Posterior vena cava (tissue), 2 donors: ENCODE data around the gene CD300A. TPM values are rescaled to one million over a fixed set of nuclear protein-coding genes. Genes with fewer than 3 reads are reported as not detected.

Source experiments
- DNase-seq: peaks from one replicate; pipeline ENCODE4 v3.0.0-alpha.2; 2020; ENCODE audit warnings: low spot score
- intact Hi-C, 2 donors: fragments of 100-400 bp; cut with DNase I; formaldehyde crosslinking; loops; one replicate each; pipeline versions ENCODE4 v1.14.1 to v1.14.2; 2022 to 2023
- total RNA-seq, 2 donors: library from RNA; stranded (reverse); fragmentation: NEBNext Ultra II Directional; extraction: Animal tissue kit (Norgen Biotek cat#: 25700); gene quantifications; one replicate each; pipeline ENCODE4 v1.2.1, GENCODE V29; 2021
- donor health status: DM: yes; HTN: yes; CAD: no.
- donor health status: DM: yes; HTN: yes; CAD: no.

CD300A gene
- total RNA-seq, 2 donors from 2014 or later: 5.9 to 8.5 TPM

DNA sequence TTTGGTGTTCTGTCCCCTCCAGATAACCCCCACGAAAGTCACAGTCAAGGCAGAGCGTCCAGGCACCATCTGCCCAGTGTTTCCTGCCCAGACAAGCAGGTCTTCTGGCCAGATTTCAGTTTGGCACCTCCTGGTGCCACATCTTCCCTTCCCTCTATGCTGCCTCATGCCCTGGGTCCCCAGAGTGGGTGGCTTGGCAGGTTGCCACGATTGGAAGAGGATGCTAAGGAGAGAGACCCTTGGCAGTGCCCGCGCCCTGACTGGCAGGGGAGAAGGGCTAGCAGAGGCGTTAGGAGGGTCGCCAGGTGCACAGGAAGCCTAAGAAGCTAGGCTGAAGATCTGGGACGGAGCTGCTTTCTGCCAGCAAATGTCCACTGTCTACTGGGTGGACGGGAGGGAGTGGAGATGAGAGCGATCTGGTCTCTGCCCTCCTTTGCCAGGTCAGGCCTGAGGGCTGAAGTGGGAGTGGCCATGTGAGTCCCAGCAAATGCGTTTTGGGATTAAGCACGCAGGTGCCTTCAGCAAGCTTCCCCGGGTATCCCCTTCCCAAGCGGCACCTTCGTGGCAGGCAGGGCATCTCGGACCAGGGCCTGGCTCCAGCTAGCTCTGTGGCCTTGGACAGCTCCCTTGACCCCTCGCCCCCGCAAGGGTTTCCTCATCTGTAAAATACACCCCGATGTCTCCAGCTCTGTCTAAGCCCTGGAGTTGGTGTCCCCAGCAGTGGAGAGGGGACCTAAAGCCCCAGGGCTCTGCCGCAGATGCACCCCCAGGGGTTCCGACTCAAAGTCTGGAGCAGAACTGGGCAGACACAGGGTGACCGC, 13.4 kb upstream of the CD300A start:
- intact Hi-C loops: loop anchor here in 1 of 2 donors (10.0 kb wide), 1 partner anchor 238 kb away; the partner anchor contains the start of gene TTYH2
- DNase-seq: no peak

DNA sequence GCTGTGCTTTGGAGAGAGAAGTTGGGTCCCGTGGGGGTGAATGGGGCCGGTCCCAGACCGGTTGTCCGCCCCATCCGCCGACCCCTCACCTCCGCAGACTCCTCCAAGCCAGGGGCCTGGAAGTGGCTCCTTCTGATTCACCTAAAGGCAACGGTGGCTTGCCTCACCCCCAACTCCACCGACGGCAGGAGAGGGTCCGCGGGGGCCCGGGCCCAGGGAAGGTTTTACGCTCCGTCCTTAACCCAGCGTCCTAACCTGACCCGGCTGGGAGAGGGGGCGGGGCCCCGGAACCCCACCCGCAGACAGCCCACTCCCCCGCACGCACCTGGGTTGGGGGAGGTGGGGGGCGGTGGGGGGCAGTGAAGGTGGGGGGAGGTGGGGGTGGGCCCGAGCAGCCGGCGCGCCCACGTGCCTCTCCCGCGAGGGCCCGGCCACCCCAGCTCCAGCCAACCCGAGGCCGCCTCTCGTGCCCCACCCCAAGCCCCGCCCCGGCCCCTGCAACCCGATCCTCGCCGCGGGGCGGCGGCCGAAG, 12.7 kb upstream of the CD300A start:
- DNase-seq: no peak
- intact Hi-C loops: loop anchor here in 1 of 2 donors (10.0 kb wide), 1 partner anchor 239 kb away; the partner anchor contains the start of gene TTYH2

DNA sequence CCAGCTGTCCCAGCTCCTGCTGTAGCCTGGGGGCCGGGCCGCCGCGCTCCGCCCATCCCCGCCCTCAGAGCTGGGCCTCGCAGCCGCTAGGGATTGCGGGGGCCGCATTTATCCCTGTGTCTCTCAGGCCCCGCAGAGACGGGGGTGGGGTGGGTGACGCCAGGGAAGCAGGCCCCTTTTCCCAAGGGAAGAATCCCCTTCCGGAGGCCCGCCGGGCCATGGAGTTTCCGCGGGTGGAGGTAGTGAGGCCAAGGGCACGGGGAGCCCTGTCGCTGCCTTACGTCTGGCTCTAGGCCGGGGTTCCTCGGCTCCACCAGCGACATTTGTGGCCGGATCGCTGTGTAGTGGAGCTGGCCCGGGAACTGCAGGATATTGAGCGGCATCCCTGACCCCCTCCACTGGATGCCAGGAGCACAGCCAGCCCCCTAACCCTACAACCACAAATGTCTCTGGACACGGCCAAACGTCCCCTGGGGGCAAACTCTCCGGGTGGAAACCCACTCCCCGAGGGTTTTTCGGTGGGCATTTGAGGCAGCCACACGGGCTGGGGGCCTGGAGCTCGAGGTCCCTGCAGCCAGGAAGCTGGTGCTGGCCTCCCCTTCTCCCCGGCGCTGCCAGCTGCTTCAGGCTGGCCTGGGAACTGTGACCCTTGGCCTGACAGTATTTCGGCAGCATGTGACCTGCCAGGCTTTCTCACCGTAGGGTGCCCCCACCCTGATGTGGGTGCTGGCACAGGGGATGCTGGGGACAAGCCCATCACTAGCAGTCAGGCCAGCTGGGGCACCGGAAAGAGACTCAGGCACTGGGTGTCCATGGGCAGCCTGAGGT, 12.0 kb upstream of the CD300A start:
- intact Hi-C loops: loop anchor here (5.0 to 10.0 kb wide), 2 partner anchors 77 to 240 kb away; partner anchors contain the start of gene TTYH2 (in 1 of the 2)
- DNase-seq: peak; percentile 96

DNA sequence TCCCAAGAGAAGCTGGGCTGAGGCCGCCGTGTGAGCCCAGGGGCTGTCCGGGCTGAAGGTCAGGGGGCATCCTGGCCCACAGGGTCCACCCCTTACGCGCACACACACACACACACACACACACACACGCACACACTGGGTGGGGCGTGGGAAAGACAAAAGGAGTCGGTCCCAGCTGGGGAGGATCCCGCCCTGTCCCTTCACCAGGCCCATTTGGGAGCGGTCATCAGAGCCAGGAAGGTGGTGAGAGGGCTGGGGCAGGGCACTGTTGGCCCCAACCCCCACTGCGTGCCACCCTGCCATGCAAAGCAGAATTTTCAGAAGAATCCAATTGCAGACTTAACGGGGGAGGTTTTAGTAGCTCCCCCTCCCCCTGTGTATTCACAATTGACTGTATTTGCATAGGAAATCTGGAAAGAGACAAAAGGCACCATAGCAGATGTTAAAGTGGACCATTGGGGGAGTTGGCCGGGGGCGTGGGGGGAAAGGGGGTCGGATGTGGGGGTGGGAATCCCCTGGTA, 11.3 kb upstream of the CD300A start:
- DNase-seq: no peak
- intact Hi-C loops: loop anchor here (5.0 to 10.0 kb wide), 2 partner anchors 78 to 240 kb away; partner anchors contain the start of gene TTYH2 (in 1 of the 2)

DNA sequence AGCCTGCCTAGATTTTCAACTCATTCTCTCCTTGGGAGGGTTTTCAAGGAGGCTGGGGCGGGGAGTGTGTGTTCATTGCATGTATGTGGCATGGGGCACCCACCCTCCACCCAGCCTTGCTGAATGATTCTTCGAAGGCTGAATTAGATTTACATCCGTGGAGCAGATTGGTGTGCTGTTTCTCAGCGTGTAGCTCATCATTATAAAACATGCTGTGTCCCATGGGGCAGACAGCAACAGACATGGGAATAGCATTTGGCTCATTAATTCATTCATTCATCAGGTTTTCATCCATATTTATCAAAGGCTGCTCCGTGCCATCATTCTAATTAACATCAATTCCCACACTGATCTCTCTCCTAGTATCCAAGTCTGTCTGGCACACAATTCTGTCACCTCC, 10.6 kb upstream of the CD300A start:
- no peak for DNase-seq
- intact Hi-C loops: loop anchor here (5.0 to 10.0 kb wide), 2 partner anchors 79 to 241 kb away; partner anchors contain the start of gene TTYH2 (in 1 of the 2)

DNA sequence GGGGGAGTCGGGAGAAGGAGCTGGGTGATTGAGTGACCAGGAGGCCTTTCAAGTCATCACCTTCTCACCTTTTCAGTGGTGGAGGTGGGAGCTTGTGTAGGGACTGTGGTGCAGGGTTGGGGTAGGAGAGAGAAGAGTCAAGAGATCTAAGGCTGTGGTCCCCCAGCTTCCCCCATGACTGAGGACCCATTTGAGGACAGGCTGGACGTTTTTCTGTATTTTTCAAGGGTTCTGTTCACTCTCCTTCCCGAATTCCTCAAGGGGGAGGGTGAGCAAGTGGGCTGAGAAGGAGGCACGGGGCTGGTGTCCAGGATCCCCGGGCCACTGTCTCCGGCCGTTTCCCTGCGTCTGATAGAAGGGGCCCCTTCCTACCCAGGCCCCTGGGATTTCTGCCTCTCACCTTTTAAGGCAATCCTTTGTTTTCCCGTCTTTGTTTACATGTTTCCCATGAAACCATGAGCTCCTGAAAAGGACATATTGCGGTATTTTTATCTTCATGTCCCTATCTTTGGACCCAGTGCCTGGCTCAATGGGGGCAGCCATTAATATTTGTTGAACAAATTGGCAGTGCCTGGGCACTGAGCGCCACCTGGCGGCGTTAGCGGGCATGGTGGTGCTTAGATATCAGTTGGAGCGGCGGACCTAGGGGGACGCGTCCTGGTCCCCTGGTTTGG, 9.2 kb upstream of the CD300A start:
- DNase-seq: peak; percentile 95
- intact Hi-C loops: loop anchor here (5.0 to 10.0 kb wide), 2 partner anchors 80 to 242 kb away; partner anchors contain the start of gene TTYH2 (in 1 of the 2)

DNA sequence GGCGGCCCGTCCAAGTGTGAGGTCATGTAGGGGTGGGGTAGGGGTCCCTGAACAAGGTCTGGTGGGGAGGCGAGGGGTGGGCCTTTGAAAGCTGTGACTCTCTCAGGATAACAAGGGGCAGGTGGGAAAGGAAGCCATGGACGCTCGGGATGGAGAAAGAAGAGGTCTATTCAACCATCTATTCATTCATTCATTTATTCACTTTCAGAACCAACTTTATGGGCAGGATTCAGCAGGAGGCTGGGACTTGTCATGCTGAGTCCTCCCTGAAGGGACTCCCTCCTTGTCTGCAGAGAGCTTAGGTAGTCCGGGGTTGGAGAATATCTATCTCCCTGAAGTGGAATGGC, 8.6 kb upstream of the CD300A start:
- intact Hi-C loops: loop anchor here (2.0 to 10.0 kb wide), 3 partner anchors 79 to 243 kb away; partner anchors contain the start of gene TTYH2 (in 1 of the 2)
- DNase-seq: no peak

DNA sequence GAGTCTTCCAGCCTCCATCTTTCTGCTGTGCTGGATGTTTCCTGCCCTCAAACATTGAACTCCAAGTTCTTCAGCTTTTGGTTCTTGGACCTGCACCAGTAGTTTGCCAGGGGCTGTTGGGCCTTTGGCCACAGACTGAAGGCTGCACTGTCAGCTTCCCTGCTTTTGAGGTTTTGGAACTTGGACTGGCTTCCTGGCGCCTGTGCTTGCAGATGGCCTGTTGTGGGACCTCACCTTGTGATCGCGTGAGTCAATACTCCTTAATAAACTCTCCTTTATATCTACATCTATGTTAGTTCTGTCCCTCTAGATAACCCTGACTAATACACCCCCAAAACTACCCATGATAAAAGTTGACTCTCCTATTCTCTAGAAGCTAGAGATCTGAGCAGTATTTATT, 7.6 kb upstream of the CD300A start:
- intact Hi-C loops: loop anchor here (2.0 to 10.0 kb wide), 3 partner anchors 80 to 244 kb away; partner anchors contain the start of gene TTYH2 (in 1 of the 2)
- DNase-seq: no peak

DNA sequence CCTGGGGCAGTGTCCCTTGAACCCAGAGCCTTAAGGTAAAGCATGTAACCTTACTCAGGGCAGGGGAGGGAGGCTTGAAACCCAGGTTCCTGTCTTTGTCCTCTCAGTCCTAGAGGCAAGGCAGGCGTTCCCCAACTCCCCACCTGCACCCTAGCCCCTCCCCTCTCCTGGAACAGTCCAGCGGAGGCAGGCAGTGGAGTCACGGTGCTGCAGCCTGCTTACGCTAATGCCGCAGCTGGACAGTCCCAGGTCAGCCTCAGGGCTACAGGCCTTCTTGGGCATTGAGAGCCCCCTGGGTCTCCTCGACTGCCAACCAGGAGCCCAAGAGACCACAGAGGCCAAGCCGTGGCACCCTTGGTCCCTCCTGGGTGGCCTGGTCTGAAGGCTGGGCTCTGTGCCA, 6.8 kb upstream of the CD300A start:
- DNase-seq: no peak
- intact Hi-C loops: loop anchor here (2.0 to 10.0 kb wide), 3 partner anchors 81 to 245 kb away; partner anchors contain the start of gene TTYH2 (in 1 of the 2)

DNA sequence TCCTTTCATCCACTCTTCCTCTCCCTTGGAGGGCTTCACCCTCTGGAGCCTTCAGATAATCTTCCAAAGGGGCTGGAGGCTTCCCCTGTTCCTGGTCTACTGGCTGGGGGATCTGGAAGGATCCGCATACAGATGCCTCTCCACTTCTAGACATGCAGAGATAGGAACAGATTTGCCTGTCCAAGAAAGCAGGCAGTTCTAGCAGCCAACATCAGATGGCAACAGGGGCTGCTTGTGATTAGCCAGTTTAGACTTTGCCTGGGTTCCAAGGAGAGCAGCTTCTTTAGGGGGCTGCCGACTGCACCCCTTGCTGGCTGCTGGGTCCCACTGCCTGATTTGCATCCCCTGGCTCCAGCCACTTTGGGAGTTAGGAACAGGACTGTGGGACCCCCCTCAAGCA, 6.2 kb upstream of the CD300A start:
- intact Hi-C loops: no loop called here
- no peak for DNase-seq

DNA sequence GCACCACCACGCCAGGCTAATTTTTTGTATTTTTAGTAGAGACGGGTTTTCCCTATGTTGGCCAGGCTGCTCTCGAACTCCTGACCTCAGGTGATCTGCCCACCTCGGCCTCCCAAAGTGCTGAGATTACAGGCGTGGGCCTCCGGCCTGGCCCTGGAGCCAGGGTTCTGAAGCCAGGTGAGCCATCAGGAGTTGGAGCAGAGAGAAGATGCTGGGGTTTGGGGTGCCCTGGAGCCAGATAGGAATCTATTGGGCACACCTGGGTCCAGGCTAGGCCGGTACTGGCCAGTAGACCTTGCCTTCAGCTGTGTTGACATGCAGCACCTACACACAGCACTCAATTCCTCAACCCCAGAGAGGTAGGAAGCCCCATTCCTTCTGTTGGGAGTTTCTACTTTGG, 5.4 kb upstream of the CD300A start:
- DNase-seq: no peak
- intact Hi-C loops: no loop called here

DNA sequence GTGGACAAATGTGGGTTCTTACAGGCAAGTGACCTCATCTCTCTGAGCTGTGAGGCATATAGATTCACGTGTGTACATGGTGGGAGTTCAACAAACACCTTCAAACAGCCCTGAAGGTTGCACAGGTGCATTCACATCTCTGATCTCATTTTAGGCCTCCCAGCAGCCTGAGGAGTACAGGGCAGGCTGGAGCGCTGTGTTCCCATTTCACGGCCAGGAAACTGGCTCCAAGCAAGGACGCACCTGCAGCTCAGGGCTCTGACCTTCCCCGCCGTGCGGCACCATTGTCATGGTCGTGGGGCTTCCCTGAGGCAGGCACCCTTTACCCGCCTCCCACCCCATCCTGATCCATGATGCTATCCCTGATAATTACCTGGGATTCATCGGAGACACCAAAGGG, 4.8 kb upstream of the CD300A start:
- intact Hi-C loops: no loop called here
- no peak for DNase-seq

DNA sequence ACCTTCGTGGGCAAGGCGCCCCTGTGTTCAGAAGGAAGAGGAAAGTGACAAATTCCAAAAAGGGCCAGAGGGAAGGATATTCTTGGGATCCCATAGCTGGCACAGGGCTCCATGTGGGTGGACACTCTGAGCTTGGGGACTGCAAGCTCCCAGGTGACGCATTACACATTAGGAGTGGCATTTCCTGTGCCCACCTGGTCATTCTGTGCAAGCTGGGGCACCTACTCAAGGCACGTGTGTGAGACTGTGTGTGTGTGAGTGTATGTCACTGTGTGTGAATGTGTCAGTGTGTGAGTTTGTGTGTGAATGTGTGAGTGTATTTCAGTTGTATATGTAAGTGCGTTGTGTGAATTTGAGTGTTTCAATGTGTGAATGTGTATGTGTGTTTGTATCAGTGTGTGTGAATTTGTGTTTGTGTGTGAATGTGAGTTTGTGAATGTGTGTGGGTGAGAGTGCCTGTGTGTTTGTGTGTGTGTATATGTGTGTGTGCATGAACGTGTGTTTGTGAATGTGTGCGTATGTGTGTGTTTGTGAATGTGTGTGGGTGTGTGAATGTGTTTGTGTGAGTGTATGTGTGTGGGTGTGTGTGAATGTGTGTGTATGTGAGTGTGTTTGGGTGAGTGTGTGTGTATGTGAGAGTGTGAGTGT, 1.6 kb upstream of the CD300A start:
- intact Hi-C loops: no loop called here
- no peak for DNase-seq

DNA sequence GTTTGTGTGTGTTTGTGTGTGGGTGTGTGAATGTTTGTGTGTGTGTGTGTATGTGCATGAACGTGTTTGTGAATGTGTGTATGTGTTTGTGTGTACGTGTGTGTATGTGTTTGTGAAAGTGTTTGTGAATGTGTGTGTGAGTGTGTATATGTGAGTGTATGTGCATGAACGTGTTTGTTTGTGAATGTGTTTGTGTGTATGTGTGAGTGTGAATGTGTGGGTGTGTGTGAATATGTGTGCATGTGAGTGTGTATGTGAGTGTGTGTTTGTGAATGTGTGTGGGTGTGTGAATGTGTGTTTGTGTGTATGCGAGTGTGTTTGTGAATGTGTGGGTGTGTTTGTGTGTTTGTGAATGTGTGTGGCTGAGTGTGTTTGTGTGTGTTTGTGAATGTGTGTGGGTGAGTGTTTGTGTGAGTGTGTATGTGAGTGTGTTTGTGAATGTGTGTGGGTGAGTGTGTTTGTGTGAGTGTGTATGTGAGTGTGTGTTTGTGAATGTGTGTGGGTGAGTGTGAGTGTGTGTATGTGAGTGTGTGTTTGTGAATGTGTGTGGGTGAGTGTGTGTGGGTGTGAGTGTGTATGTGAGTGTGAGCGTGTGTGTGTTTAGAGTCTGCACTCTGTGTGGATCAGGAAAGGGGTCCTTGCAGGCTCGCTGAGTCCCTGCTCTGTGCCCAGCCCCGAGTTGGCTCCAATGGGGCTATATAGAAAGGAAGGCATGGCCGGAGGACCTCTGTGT, 890 bp upstream of the CD300A start:
- intact Hi-C loops: no loop called here
- no peak for DNase-seq

DNA sequence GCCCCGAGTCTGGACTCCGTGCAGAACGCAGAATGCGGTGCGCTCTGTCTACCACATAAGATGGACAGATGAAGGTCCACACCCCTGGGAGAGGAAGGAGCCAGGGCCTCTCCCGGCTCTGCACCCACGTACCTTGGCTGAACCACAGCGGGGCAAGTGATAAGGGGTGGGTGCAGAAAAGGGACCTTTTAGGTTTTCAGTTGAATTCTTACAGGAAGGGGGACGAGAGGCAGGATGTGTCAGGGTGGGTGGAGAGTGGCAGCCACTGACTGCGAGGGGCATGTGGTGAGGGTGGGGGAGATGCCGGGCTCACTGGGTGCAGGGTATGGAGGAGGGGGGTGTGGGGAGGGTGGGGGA, 372 bp downstream of the CD300A start:
- intact Hi-C loops: no loop called here
- DNase-seq: no peak

DNA sequence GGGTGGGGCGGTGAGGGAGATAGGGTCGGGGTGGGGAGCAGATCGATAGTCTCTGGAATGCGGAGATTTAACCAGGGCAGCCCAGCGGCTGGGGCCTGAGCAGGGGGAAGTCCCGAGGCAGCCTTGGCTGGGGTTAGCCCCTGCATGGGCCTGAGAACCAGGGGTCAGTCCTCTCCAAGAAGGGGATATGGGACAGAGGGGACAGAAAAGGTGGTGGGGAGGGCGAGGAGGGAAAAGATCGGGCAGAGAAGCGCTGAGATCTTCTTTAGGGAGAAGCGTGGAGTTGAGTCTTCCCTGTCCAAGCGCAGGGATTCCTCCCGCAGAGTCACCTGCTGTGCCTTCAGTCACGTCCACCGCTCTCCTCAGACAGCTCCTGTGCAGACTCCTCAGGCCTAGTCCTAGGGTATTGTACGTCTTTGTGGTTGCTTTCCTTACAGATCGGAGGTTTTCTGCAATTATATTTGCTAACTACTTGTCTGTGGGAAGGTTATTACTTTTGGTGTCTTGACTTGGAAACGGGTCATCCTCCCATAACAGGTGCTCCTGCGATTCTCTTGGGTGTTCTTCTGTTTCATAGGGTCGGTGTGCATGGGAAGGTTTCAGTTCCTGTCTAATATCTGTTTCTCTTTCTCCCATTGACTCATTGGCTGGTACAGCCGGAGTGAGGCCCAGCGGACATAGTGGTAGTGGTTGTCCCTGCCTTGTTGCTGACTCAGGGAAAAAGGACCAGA, 952 bp downstream of the CD300A start:
- no peak for DNase-seq
- intact Hi-C loops: no loop called here

DNA sequence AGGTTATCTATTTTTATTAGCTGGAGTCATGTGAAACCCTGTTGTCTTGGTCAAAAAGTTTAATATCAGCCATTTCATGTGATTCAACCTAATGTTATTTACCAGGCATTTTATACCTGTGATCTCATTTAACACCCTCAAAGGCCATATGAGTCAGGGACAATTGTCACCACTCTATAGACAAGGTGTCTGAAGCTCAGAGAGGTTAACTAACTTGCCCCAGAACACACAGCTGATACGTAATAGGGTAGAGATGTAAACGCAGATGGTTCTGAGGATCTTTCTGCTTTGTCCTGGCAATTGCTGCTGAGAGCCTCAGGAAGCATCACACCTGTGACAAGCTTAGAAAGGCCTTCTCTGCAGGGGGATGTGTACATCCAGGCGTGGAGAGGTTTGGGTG, 4.9 kb downstream of the CD300A start:
- intact Hi-C loops: no loop called here

More for the DNA sequence above, 4.9 kb downstream of the CD300A start:
- DNase-seq: no peak
